ENCODE data around the gene MMD. TPM values are rescaled to one million over a fixed set of nuclear protein-coding genes. Genes with fewer than 3 reads are reported as not detected.
A peak's percentile ranks its signal among the peaks of the same experiment; 100 is the strongest.

The MMD gene
- total and polyA plus RNA-seq, 2 of the 13 experiments (the other 11 are each of a cell fraction or from before 2014, with no cell fraction given): 121 to 225 TPM

GRCh38 chr17:55421179-55421934 lies at the start of gene MMD (continued):
- TF ChIP-seq ZNF17 (CRISPR knock-in tag; IDR thresholded peaks at IDR 0.05) (peak; percentile 91; the same call in 1 of the 2 replicates), ZNF7 (CRISPR knock-in tag; IDR thresholded peaks at IDR 0.05) (no peak), ZIK1 (CRISPR knock-in tag; IDR thresholded peaks at IDR 0.05; ENCODE audit: borderline replicate concordance, low read depth) (0 out of 2 replicates have a peak, but pooled peaks have one; percentile 27), GFI1 (CRISPR knock-in tag; IDR thresholded peaks at IDR 0.05; ENCODE audit: borderline replicate concordance) (peak; percentile 81), MED1 (CRISPR knock-in tag; IDR thresholded peaks at IDR 0.05) (peak; percentile 41; the same call in 1 of the 2 replicates), ZNF468 (CRISPR knock-in tag; IDR thresholded peaks at IDR 0.05) (no peak), ZNF782 (CRISPR knock-in tag; IDR thresholded peaks at IDR 0.05; ENCODE audit: borderline replicate concordance) (0 out of 2 replicates have a peak, but pooled peaks have one; percentile 15), CCAR2 (optimal IDR thresholded peaks at IDR 0.05; ENCODE audit: low read depth, low read length) (no peak), TSC22D2 (CRISPR knock-in tag; IDR thresholded peaks at IDR 0.05; ENCODE audit: borderline replicate concordance) (no peak; the same call in 1 of the 2 replicates), ZBTB7A (CRISPR knock-in tag; IDR thresholded peaks at IDR 0.05) (peak; percentile 76), ZZZ3 (CRISPR knock-in tag; IDR thresholded peaks at IDR 0.05; ENCODE audit: borderline replicate concordance) (no peak), SIN3A (IDR thresholded peaks at IDR 0.05; ENCODE audit: borderline replicate concordance, low read depth, low read length) (peak; percentile 13; the same call in 1 of the 2 replicates), ZNF569 (CRISPR knock-in tag; IDR thresholded peaks at IDR 0.05; ENCODE audit: borderline replicate concordance) (no peak), RBFOX2 (IDR thresholded peaks at IDR 0.05; ENCODE audit: low read depth, low read length) (peak; percentile 96), JARID2 (CRISPR knock-in tag; IDR thresholded peaks at IDR 0.05; ENCODE audit: insufficient replicate concordance) (no peak), SMAD9 (CRISPR knock-in tag; IDR thresholded peaks at IDR 0.05) (0 out of 2 replicates have a peak, but pooled peaks have one; percentile 76), ZBTB20 (CRISPR knock-in tag; IDR thresholded peaks at IDR 0.05; ENCODE audit: borderline replicate concordance, low read depth) (peak; percentile 14; the same call in 1 of the 2 replicates), ZC3H13 (CRISPR knock-in tag; IDR thresholded peaks at IDR 0.05) (no peak; the same call in 1 of the 2 replicates), ATF1 (CRISPR knock-in tag; IDR thresholded peaks at IDR 0.05) (no peak), RBM22 (optimal IDR thresholded peaks at IDR 0.05; ENCODE audit: low read length) (no peak), ZNF143 (CRISPR knock-in tag; IDR thresholded peaks at IDR 0.05) (peak; percentile 29; the same call in 1 of the 2 replicates), PRDM4 (CRISPR knock-in tag; IDR thresholded peaks at IDR 0.05; ENCODE audit: borderline replicate concordance) (no peak), FLYWCH1 (CRISPR knock-in tag; IDR thresholded peaks at IDR 0.05) (no peak), GABPA (IDR thresholded peaks at IDR 0.05; ENCODE audit: low read depth, low read length) (no peak), GABPA (CRISPR knock-in tag; IDR thresholded peaks at IDR 0.05; ENCODE audit: low read depth) (no peak), TEAD2 (CRISPR knock-in tag; IDR thresholded peaks at IDR 0.05) (0 out of 2 replicates have a peak, but pooled peaks have one; percentile 3)
- TF ChIP-seq, protein P1, sequence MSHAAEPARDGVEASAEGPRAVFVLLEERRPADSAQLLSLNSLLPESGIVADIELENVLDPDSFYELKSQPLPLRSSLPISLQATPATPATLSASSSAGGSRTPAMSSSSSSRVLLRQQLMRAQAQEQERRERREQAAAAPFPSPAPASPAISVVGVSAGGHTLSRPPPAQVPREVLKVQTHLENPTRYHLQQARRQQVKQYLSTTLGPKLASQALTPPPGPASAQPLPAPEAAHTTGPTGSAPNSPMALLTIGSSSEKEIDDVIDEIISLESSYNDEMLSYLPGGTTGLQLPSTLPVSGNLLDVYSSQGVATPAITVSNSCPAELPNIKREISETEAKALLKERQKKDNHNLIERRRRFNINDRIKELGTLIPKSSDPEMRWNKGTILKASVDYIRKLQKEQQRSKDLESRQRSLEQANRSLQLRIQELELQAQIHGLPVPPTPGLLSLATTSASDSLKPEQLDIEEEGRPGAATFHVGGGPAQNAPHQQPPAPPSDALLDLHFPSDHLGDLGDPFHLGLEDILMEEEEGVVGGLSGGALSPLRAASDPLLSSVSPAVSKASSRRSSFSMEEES (CRISPR knock-in tag; IDR thresholded peaks at IDR 0.05): no peak; the same call in 1 of the 2 replicates
